Esophagus squamous epithelium (tissue), 4 donors: ENCODE results near the gene PLK3.

Experiments
- POLR2A ChIP-seq, 4 donors: fragments of 450-650 bp; IDR thresholded peaks; one replicate each; pipeline ENCODE4 v1.6.1; 2017; ENCODE audit warnings: antibody characterized with exemption in 4 of 4, mild to moderate bottlenecking in 4 of 4, moderate library complexity in 3 of 4
- TF ChIP-seq, protein P1 (sequence below), 6 experiments: fragments of 450-650 bp in 4 of 6; fragments of 200-600 bp in 2 of 6; sonication (generic) in 2 of 6; IDR thresholded peaks; one replicate each; pipeline ENCODE4 v1.5.1; 2016 to 2019; ENCODE audit warnings: antibody characterized with exemption in 6 of 6, mild to moderate bottlenecking in 4 of 6, moderate library complexity in 4 of 6

- TF ChIP-seq, protein P1, sequence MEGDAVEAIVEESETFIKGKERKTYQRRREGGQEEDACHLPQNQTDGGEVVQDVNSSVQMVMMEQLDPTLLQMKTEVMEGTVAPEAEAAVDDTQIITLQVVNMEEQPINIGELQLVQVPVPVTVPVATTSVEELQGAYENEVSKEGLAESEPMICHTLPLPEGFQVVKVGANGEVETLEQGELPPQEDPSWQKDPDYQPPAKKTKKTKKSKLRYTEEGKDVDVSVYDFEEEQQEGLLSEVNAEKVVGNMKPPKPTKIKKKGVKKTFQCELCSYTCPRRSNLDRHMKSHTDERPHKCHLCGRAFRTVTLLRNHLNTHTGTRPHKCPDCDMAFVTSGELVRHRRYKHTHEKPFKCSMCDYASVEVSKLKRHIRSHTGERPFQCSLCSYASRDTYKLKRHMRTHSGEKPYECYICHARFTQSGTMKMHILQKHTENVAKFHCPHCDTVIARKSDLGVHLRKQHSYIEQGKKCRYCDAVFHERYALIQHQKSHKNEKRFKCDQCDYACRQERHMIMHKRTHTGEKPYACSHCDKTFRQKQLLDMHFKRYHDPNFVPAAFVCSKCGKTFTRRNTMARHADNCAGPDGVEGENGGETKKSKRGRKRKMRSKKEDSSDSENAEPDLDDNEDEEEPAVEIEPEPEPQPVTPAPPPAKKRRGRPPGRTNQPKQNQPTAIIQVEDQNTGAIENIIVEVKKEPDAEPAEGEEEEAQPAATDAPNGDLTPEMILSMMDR (IDR thresholded peaks at IDR 0.05): no peak
- TF ChIP-seq POLR2A (IDR thresholded peaks at IDR 0.05): no peak
Measured at GRCh38 chr1:44803062-44803311, 2.8 kb downstream of the PLK3 start.
